Measurements from ENCODE around the gene DARS2. TPM values are rescaled to one million over a fixed set of nuclear protein-coding genes. Genes with fewer than 3 reads are reported as not detected.

DARS2 gene
- total RNA-seq, 8 experiments from 2014 or later = 12.7 to 34.6 (median 16.5) TPM

DNA sequence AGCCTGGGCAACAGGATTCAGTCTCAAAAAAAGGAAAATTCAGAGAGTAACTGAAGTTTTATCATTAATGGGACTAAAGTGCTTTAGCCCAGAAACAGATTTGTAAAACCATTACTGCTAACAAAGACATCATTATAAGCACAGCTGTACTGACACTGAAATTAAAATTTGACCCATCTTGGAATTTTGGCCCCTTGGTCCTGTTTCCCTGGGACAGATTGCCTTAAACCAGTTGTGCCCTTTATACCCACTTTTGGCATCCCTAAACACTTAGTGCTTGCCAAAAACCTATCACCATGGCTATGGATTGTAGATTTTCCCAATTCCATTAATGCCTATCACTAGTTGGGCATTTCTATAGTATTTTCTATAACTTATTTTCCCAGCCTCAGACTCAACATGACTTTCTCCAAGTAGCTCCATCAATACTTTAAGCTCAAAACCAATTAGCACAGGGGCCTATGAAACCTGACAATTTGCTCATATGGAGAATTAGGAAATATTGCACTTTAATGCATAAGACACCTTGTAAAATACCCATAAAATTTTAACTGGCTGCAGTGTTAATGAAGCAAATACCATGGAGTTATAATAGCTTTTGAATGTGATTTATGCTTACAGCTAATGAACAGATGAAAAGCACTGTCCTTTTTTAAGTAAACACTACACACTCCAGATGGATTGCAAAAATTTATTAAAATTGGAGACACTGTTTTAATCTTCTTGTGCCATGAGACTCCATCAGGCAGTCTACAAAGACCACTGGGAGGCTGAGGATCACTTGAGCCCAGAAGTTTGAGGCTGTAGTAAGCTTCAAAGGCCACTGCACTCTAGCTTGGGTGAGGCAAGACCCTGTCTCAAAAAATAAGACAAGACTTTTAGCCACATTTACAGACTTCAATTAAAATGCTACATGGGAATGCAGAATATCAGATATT lies 39.0 kb downstream of the DARS2 start:
- Histone ChIP-seq H3K27ac (no peak overlapping the region), H3K4me3 (no peak overlapping the region), H3K4me1 (replicated peaks in 1 of 2) (peaks cover 4 to 19% of the 10 kb centered on the region in 2 donors)
- no peak for ATAC-seq (replicated peaks in 6 of 8)
- in situ Hi-C loops (cut with MboI; ENCODE audit: low pct_unique_long_range_greater_than_20kb in 2 of 9, low sequenced_read_pairs in 9 of 9, unreplicated experiment in 9 of 9) = no loop called here

DNA sequence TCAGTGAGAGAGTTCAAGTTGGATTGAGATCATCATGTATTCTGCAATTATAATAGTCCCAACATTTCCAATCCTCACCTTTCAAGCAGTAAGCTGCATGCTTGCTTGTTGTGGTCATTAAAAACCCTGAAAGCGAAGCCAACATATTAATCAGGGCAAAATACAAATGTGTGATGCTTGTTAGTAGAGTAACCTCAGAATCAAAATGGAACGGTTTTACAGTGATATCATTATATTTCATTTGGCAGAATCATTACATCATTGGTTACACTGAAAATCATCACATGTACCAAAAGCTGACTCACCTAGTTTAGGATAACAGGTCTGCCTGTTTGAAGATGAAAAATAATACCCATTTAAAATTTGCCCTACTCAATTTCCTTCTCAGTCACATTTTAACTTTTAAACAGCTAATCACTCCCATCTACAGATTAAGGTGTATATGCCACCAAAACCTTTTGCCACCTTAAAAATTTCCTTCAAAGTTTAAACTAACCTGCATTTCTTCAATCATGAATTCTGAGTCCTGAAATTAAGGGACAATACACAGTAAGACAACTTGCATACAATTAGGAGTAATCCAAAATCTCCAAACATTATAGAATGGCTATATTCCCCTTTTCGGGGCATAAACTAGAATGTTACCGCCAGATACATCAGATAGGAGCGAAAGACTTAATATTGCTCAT lies 39.9 kb downstream of the DARS2 start:
- in situ Hi-C loops (cut with MboI; ENCODE audit: low pct_unique_long_range_greater_than_20kb in 2 of 9, low sequenced_read_pairs in 9 of 9, unreplicated experiment in 9 of 9) = no loop called here
- Histone ChIP-seq H3K4me1 (replicated peaks in 1 of 2) (peaks cover 4 to 24% of the 10 kb centered on the region in 2 donors), H3K4me3 (no peak overlapping the region), H3K27ac (no peak overlapping the region)
- 55 to 100% (median 91%) methylated on average over 1 to 5 of the region's 5 CpGs for WGBS, 10 experiments
- ATAC-seq (replicated peaks in 6 of 8) = no peak

DNA sequence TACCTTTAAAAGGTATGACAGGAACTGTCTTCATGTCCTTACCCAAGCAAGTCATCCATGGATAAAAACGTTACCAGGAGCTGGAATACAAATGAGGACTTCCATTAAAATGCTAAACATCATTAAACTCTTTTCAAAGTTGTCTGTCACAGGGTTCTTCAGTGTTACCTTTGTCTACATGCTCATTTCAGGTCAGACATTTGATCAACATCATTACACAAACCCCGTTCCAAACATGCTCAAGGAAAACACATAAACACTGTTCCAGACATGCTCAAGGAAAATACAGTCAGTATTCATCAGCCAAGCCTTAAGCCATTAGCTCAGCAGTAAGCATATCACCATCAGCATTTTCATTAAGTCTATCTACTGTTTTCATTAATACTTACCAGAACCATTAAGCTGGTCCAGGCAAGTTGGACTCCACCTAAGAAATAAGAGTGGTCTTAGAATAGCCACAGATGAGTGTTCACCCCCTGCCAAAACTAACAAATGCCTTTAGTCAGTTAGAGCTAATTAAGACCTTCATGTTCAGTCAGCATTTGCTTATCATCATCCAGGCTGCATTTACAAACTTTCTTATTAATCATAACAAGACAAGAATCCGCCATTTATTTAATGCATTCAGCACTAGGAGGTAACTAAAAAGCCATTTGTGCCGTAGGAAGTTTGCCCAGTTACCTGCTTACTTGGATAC lies 41.1 kb downstream of the DARS2 start:
- H3K4me3 ChIP-seq = peak overlapping the region in 4 of 5 donors; percentile 60 to 81 (median 76)
- no peak overlapping the region for H3K27ac ChIP-seq
- in situ Hi-C loops (cut with MboI; ENCODE audit: low pct_unique_long_range_greater_than_20kb in 2 of 9, low sequenced_read_pairs in 9 of 9, unreplicated experiment in 9 of 9) = no loop called here
- WGBS, 10 experiments = 0 to 50% (median 12%) methylated on average over 1 to 4 of the region's 4 CpGs
- H3K4me1 ChIP-seq (replicated peaks in 1 of 2) = peaks cover 4 to 26% of the 10 kb centered on the region in 2 donors
- no peak for ATAC-seq (replicated peaks in 6 of 8)

DNA sequence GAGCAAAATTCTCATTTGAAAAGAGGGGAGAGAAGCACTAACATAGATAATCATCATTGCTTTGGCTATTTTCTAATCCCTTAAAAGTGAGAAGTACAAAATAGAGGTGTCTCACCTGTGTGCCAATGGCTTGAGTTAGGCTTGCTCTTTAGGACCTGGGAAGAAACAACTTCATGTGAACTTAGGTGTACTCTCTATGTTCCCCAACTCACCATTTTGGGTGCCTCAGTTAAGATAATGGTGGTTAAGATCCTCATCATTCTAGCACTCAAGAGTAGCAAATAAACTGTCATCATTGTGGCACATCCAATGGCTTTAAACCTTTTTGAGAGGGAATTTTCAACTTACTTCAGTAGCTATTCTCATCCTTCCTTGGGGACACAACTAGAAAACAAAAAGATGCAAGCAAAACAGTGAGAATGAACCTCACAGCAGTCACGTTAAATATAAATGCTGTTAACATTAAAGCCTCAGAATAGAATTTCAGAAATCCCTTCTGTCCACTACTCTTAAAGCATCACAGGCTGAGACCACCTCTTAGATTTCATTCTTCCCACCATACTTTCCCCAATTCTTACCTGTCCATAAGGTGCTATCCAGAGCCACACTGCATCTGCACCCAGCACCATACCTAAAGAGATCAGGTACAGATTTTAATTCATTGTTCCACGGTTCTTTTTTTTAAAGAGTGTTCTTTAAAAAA lies 42.1 kb downstream of the DARS2 start:
- in situ Hi-C loops (cut with MboI; ENCODE audit: low pct_unique_long_range_greater_than_20kb in 2 of 9, low sequenced_read_pairs in 9 of 9, unreplicated experiment in 9 of 9) = no loop called here
- peak overlapping the region; percentile 50 to 74 for H3K27ac ChIP-seq
- no peak for ATAC-seq (replicated peaks in 6 of 8)
- peaks cover 4 to 26% of the 10 kb centered on the region in 2 donors for H3K4me1 ChIP-seq (replicated peaks in 1 of 2)
- WGBS, 10 experiments = 0 to 10% (median 0%) methylated on average over 1 to 2 of the region's 2 CpGs
- peak overlapping the region; percentile 60 to 81 (median 75) for H3K4me3 ChIP-seq

DNA sequence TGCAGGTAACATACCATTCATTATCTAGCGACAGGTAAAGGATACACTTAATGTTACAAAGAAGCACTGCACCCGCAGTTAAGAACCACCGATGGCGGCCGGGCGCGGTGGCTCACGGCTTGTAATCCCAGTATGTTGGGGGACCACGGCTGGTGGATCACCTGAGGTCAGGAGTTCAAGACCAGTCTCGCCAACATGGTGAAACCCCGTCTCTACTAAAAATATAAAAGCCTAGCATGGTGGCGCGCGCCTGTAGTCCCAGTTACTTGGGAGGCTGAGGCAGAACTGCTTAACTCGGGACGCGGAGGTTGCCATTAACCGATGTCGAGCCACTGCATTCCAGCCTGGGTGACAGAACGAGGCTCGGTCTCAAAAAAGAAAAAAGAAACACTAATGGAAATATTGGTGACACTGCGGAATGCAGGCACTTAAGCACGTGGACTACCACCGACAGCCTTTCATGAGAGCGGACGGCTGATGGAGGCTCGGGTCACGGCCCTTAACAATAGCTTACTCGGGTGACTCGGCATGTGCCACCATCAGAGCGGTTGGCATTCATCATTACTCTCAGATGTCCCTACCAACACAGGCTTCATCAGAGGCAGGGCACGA lies 42.8 kb downstream of the DARS2 start:
- Histone ChIP-seq H3K4me1 (replicated peaks in 1 of 2) (peaks cover 4 to 26% of the 10 kb centered on the region in 2 donors), H3K27ac (peak overlapping the region; percentile 50 to 74), H3K4me3 (peak overlapping the region; percentile 60 to 81 (median 75))
- no peak for ATAC-seq (replicated peaks in 6 of 8)
- in situ Hi-C loops (cut with MboI; ENCODE audit: low pct_unique_long_range_greater_than_20kb in 2 of 9, low sequenced_read_pairs in 9 of 9, unreplicated experiment in 9 of 9) = no loop called here
- 0 to 20% (median 0%) methylated on average over 1 to 22 of the region's 32 CpGs for WGBS, 10 experiments

DNA sequence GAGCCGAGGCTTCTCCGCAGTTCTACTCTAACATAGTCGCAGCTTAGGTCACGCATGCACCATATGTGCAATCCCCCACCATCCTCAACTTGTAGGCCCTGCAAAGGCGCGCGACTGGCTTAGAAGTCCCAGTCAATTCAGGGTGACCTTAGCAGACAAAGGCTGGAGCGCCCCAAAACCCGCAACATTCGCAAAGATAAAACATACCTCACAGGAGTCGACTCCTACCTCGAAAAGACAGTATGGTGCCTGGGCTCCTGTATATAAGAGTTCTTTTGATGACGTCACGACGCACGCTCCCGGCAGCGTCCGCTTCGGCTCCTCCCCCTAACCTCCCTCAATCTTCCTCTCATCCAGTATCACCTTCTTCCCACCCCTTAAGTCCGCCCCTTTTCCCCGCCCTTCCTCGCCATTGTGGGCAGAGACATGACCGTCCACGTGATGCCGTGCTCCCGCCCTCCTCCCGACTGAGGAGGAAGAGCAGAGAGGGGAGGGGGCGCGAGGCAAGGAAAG lies 43.3 kb downstream of the DARS2 start, which contains the start of gene GAS5:
Gene GAS5 (minus strand): TSS at position 237 of the 513 bp plus-strand sequence.
- in situ Hi-C loops (cut with MboI; ENCODE audit: low pct_unique_long_range_greater_than_20kb in 2 of 9, low sequenced_read_pairs in 9 of 9, unreplicated experiment in 9 of 9) = no loop called here
- WGBS, 10 experiments = 0 to 1% (median 0%) methylated on average over 2 to 13 of the region's 30 CpGs; no CpG with 5 or more reads in 4 of the 10 experiments
- H3K27ac ChIP-seq = peak within 1 kb of the TSS; percentile 78 to 92
- peaks cover 4 to 26% of the 10 kb centered on the region in 2 donors for H3K4me1 ChIP-seq (replicated peaks in 1 of 2)
- peak; percentile 76 to 89 (median 86) for ATAC-seq (replicated peaks in 6 of 8)
- H3K4me3 ChIP-seq = peak within 1 kb of the TSS; percentile 60 to 81 (median 75)

DNA sequence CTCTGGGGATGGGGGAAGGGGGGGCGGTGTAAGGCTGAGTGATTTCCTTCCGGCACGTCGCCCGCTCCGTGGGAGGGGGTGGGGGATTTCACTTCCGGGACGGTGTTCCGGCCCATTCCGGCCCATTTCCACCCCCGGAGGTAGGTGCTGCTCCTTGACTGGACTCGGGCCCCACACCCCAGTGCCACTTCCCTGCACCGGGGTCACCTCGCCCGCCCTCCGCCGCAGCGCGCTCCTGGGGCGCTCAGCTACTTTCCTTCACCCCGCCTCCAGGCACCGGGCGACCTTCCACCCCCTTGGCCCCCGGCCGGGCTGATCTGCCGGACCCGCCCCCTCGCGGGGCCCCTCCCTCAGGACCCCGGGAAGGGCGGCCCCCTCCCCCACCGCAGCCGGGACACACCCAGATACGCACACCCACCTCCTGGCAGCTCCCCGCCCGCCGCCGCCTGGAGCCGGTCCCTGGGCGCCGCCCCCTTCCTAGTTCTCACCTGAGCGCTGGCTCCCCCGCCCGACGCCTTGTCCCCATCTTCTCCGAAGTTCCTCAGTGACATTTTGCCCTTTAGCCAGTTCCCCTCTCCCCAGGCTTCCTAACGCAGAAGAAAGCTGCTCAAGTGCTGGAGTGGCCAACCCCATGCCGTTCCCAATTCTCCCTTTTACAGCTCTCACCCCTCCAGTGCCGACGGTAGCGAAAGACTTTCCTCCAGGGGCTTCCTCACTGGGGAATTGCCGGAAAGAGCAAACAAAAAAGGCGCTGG lies 44.0 kb downstream of the DARS2 start, which contains the start of gene ZBTB37:
Gene ZBTB37 (plus strand): TSS at position 115 of the 755 bp plus-strand sequence. CDS start 1,846 bp downstream, outside the sequence.
- WGBS, 10 experiments = 0 to 3% (median 0%) methylated on average over 1 to 7 of the region's 53 CpGs; no CpG with 5 or more reads in 5 of the 10 experiments
- peak; percentile 52 to 85 (median 68) for ATAC-seq (replicated peaks in 6 of 8)
- in situ Hi-C loops (cut with MboI; ENCODE audit: low pct_unique_long_range_greater_than_20kb in 2 of 9, low sequenced_read_pairs in 9 of 9, unreplicated experiment in 9 of 9) = no loop called here
- H3K27ac ChIP-seq = peak within 1 kb of the TSS; percentile 78 to 92
- peak within 1 kb of the TSS; percentile 60 to 81 (median 75) for H3K4me3 ChIP-seq
- peaks cover 4 to 30% of the 10 kb centered on the region in 2 donors for H3K4me1 ChIP-seq (replicated peaks in 1 of 2)

DNA sequence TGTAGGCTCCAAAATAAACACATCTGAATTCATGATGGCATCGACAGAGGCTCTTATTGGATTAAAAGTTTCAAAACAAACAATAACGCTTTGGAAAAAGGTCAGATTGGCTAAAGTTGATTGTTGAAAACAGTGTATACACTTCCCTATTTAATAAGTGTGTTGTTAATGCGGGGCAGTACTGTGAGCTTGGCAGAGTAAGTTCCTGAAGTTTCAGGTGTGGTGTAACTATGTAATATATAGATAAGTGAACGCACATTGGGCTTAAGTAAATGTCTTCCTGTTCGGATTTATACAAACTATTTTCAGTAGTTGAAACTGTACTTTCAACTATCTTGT lies 44.5 kb downstream of the DARS2 start:
- H3K27ac ChIP-seq = no peak overlapping the region
- peaks cover 4 to 30% of the 10 kb centered on the region in 2 donors for H3K4me1 ChIP-seq (replicated peaks in 1 of 2)
- in situ Hi-C loops (cut with MboI; ENCODE audit: low pct_unique_long_range_greater_than_20kb in 2 of 9, low sequenced_read_pairs in 9 of 9, unreplicated experiment in 9 of 9) = no loop called here
- peak overlapping the region; percentile 60 to 81 (median 75) for H3K4me3 ChIP-seq
- WGBS, 10 experiments = 0 to 17% (median 4%) methylated on average over 1 to 5 of the region's 5 CpGs; no CpG with 5 or more reads in 3 of the 10 experiments
- ATAC-seq (replicated peaks in 6 of 8) = no peak

DNA sequence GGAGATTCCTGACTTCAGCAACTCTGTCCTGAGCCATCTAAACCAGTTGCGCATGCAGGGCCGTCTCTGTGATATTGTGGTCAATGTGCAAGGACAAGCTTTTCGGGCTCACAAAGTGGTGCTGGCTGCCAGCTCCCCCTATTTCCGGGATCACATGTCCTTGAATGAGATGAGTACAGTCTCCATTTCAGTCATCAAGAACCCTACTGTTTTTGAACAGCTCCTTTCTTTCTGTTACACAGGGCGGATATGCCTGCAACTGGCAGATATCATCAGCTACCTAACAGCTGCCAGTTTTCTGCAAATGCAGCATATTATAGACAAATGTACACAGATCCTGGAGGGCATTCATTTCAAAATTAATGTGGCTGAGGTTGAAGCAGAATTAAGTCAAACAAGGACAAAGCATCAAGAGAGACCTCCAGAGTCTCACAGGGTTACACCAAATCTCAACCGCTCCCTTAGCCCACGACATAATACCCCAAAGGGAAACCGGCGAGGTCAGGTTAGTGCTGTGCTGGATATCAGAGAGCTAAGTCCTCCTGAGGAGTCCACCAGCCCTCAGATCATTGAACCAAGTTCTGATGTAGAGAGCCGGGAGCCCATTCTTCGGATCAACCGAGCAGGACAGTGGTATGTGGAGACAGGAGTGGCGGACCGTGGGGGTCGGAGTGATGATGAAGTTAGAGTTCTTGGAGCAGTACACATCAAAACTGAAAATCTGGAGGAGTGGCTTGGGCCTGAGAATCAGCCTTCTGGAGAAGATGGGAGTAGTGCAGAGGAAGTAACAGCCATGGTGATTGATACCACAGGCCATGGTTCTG lies 46.0 kb downstream of the DARS2 start:
- ATAC-seq (replicated peaks in 6 of 8) = no peak
- WGBS, 10 experiments = 62 to 100% (median 96%) methylated on average over 2 to 13 of the region's 15 CpGs; no CpG with 5 or more reads in 1 of the 10 experiments
- in situ Hi-C loops (cut with MboI; ENCODE audit: low pct_unique_long_range_greater_than_20kb in 2 of 9, low sequenced_read_pairs in 9 of 9, unreplicated experiment in 9 of 9) = no loop called here
- H3K4me3 ChIP-seq = no peak overlapping the region
- no peak overlapping the region for H3K27ac ChIP-seq
- H3K4me1 ChIP-seq (replicated peaks in 1 of 2) = peaks cover 4 to 26% of the 10 kb centered on the region in 2 donors

DNA sequence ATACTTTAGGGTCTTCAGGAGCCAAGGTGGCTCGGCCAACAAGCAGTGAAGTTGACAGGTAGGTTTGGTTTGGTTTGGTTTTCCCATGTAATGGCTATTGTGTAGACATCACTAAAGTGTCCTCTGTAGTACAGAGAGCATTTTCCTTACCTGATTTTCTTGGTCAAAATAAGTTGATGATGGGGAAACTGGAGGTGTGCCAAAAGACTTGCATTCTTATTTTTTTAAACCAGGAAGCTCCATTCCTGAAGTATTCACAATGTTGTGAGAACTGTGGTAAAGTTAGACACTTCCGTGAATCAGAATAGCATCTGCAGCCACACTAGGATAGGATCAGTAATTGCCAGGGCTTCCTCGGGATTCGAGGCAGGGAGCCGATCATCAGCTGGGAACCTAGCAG lies 46.6 kb downstream of the DARS2 start:
- H3K4me3 ChIP-seq = no peak overlapping the region
- H3K27ac ChIP-seq = no peak overlapping the region
- 60 to 100% (median 97%) methylated on average over 1 to 5 of the region's 5 CpGs; no CpG with 5 or more reads in 3 of the 10 experiments for WGBS, 10 experiments
- H3K4me1 ChIP-seq (replicated peaks in 1 of 2) = peaks cover under 1 to 20% of the 10 kb centered on the region in 2 donors
- ATAC-seq (replicated peaks in 6 of 8) = no peak
- in situ Hi-C loops (cut with MboI; ENCODE audit: low pct_unique_long_range_greater_than_20kb in 2 of 9, low sequenced_read_pairs in 9 of 9, unreplicated experiment in 9 of 9) = no loop called here

DNA sequence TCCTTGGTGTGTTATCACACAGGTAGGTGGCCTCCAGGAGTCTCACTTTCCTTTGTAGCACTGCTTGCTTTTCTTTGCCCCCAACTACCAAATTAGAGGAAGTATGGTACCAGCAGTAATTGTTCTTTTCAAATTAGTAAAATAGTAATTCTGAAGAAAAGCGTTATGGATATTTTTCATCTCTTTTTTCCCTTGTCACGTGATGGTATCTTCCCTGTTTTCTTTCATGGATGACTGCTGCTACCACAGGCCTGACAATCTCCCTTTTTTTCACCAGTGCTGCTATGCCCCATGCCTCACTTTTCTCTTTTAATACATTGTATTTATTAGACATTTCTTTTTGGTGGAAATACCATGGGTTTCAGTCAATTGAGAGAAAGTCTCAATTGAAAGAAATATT lies 47.0 kb downstream of the DARS2 start:
- no peak overlapping the region for H3K4me3 ChIP-seq
- no peak for ATAC-seq (replicated peaks in 6 of 8)
- in situ Hi-C loops (cut with MboI; ENCODE audit: low pct_unique_long_range_greater_than_20kb in 2 of 9, low sequenced_read_pairs in 9 of 9, unreplicated experiment in 9 of 9) = no loop called here
- H3K4me1 ChIP-seq (replicated peaks in 1 of 2) = peaks cover 0 to 16% of the 10 kb centered on the region in 2 donors
- H3K27ac ChIP-seq = no peak overlapping the region
- WGBS, 10 experiments = 72 to 100% (median 93%) methylated on average over 1 to 2 of the region's 2 CpGs
